ENCODE measurements around the gene MTG1.
"Not testable (repeated sequence)": the region's sequence is repeated elsewhere in the genome, so short reads cannot be mapped to it uniquely, and the experiment has no call there.

Gene MTG1

GRCh38 chr10:133401981-133402725 lies 8.2 kb downstream of the MTG1 start:
- no peak for DNase-seq

- DNase-seq, result no peak
Observed at GRCh38 chr10:133403359-133403758, 9.4 kb downstream of the MTG1 start.

- DNase-seq, result no peak
Observed at GRCh38 chr10:133403784-133404183, 9.8 kb downstream of the MTG1 start.

- DNase-seq, result no peak
Observed at GRCh38 chr10:133405272-133405671, 11.3 kb downstream of the MTG1 start.

GRCh38 chr10:133405844-133406527 lies 12.0 kb downstream of the MTG1 start:
- DNase-seq, result no peak

- no peak for DNase-seq
Observed at GRCh38 chr10:133411523-133412380, 17.8 kb downstream of the MTG1 start.

- no peak for DNase-seq
Observed at GRCh38 chr10:133412381-133412711, 18.4 kb downstream of the MTG1 start.

- DNase-seq, result not testable (repeated sequence)
Observed at GRCh38 chr10:133414401-133414800, 20.4 kb downstream of the MTG1 start.

- no peak for DNase-seq
Observed at GRCh38 chr10:133415752-133416151, 21.8 kb downstream of the MTG1 start.

- DNase-seq, result no peak
Observed at GRCh38 chr10:133418289-133418993, 24.5 kb downstream of the MTG1 start.

- no peak for DNase-seq
Observed at GRCh38 chr10:133419211-133419950, 25.4 kb downstream of the MTG1 start.

GRCh38 chr10:133420028-133420427 lies 26.1 kb downstream of the MTG1 start:
- DNase-seq, result no peak

- DNase-seq, result no peak
Observed at GRCh38 chr10:133420579-133420978, 26.6 kb downstream of the MTG1 start.

- no peak for DNase-seq
Observed at GRCh38 chr10:133421336-133422222, 27.6 kb downstream of the MTG1 start.

GRCh38 chr10:133422223-133422806 lies 28.4 kb downstream of the MTG1 start:
- no peak for DNase-seq

GRCh38 chr10:133422807-133423771 lies 29.1 kb downstream of the MTG1 start:
- DNase-seq, result no peak

GRCh38 chr10:133424102-133424501 lies 30.1 kb downstream of the MTG1 start:
- DNase-seq, result not testable (repeated sequence)

- not testable (repeated sequence) for DNase-seq
Observed at GRCh38 chr10:133424601-133425000, 30.6 kb downstream of the MTG1 start, which contains the start of gene SPRN. Gene SPRN, minus strand, starts transcription at chr10:133424625. Its CDS starts 944 bp downstream, at chr10:133423681.

GRCh38 chr10:133429571-133429970 lies 35.6 kb downstream of the MTG1 start:
- DNase-seq, result not testable (repeated sequence)

Measured in NCI-H2107 (cell line).